ENCODE data around the gene SCARF2.
"Not testable (repeated sequence)": the region's sequence is repeated elsewhere in the genome, so short reads cannot be mapped to it uniquely, and the experiment has no call there.

The SCARF2 gene

GRCh38 chr22:20425566-20426258, 11.9 kb downstream of the SCARF2 start:
- no peak for DNase-seq

DNA sequence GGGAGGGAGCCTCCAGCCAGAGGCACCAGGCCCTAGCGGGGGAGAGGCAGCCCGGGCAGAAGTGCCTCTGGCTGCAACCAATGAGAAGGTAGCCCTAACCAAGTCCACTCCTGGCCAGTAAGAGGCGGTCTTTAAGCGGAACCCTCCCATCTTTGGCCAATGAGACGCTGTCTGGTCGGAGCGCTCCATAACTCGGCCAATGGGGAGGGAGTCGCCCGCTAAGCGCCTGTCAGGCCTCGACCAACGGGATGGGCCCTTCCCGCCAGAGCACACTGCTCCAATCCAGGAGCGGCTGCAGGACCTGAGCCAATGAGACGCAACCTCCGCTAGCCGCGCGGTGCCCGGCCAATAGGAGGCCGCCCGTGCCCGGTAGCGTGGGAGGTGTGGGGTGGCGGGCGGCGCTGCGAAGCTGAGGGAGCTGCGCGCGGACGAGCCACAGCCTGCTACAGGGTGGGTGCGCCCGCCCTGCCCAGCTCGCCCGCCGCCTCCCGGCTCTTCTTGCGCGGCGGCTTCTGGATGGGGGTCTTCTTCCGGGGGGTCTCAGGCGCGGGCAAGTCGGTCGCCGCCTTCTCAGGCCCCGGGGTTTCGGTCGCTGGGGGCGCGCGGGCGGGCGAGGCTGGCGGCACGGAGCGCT, 12.6 kb downstream of the SCARF2 start:
- DNase-seq = no peak

DNA sequence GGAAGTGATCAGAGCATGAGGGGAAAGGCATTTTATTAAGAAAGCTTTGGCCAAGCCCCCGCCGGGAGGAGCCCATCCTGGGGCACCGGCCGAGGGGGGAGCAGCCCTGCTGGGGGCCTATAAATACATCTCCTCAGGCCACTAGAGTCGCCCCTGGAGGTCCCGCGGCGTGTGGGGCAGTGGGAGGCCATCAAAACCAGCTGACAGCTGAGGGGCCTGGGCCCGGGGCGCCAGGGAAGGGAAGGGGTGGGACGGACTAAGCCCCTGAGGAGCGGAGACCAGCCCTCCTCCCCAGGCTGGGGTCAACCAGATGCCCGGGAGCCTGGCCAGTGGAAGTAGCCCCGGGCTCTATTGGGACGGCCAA, 13.1 kb downstream of the SCARF2 start:
- DNase-seq = no peak

DNA sequence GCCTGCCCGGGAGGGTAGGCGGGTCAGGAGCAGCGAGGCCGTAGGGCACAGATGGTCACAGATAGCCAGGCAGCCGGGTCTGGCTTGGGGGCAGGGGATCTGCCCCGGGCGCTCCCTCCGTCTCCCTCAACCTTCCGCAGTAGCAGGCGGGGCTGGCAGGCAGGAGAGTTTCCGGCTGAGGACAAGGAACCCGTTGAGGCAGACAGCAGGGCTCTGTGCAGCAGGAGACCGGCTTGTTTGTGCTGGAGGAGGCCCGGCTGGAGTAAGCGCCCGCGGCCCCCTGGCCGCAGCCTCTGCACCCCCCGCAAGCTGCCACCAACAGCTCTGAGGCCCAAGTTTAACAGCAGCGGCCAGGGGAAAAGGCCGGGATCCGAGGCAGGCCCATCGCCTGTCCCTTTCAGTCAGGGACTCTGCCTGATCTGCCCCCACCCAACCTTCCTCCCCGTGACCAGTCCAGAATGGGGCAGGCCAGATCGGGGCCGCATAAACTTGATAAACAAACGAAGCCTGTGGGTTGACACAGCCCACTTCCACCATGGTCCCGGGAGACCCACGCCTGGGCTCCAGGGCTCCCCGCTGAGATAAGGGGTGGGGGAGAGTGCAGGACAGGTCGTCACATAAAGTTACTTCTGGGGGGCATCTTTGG, 13.6 kb downstream of the SCARF2 start:
- DNase-seq = no peak

DNA sequence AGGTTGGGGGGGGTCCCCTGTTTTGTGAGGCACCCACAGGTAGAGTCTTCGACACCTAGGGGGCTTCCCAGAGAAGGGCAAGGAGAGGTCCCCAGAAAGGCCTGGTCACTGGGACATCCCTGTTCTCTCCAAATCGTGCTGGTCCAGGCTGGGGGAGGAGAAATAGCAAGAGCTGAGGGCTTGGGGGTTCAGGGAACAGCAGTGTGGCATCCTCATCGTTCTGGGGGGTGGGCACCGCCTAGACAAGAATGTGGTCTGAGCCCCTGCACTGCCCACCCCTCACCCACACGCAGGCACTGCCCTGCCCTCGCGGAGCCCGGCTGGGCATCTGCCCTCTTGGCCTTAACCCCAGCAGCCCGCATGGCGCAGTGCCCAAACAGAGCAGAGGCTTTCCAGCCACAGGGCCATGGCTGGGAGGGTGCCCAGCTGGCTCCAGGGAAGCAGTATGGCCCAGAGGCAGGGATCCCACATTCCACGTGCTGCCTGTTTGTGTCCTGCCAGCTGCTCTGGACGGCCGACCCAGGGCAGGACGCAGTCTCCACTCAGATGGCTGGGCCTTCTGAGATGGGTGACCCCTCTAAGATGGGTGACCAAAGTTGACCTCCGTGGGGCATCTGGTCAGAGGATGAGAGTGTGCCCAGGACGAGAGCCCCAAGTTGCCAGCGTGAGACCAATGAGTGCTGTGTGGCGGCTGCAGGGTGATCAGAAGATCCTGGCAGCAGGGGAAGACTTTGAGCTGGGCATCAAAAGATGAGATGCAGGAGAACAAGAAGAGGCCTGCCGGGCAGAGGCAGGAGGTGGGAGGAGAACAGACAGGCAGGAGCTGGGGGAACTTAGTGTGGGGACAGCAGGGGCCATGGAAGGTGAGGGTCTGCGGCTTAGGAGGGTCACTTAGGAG, 14.4 kb downstream of the SCARF2 start:
- no peak for DNase-seq

DNA sequence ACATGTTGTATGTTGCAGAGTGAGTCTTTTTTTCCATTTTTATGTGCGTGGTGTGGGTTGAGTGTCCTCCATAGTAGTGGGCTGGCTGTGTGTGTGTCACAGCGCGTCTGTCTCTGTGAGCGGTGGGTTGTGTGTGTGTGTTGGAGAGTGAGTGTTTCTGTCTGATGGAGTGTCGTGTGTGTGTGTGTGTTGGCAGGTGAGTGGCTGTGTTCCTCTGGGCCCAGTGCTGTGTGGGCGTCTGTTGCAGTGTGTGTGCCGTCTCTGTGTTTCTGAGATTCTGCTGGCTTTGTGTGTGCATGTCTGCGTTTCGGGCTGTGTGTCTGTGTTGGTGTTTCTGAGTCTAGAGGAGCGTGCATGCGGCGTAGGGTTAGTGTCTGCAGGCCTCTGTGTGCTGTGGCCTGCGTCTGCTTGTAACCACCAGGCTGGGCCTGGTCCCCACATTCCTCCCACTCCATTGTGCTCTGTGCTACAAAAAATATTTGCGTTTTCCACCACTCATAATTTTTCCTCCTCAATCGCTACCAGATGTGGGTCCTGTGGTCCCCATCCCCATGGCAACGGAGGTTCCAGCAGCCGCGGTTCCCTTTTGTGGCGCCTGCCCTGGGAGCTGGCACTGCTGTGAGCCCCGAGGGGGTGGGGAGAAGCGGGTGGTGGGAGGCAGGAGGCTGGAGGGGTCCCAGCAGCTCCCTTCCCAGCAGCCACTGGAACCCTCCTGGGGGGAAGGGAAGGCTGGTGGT, 15.2 kb downstream of the SCARF2 start:
- DNase-seq = no peak

DNA sequence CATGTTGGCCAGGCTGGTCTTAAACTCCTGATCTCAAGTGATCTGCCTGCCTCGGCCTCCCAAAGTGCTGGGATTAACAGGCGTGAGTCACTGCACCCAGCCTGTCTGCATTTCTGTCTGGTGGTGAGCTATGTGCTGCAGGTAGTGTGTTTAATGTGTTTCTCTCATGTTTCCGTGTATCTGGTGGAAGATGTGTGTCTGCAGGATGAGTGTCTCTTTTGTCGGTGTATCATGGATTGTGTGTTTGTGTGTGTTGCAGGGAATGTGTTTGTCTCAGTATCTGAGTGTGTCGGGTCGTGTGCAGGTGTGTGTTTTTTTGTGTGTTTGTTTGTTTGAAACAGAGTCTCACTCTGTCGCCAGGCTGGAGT, 16.1 kb downstream of the SCARF2 start:
- no peak for DNase-seq

DNA sequence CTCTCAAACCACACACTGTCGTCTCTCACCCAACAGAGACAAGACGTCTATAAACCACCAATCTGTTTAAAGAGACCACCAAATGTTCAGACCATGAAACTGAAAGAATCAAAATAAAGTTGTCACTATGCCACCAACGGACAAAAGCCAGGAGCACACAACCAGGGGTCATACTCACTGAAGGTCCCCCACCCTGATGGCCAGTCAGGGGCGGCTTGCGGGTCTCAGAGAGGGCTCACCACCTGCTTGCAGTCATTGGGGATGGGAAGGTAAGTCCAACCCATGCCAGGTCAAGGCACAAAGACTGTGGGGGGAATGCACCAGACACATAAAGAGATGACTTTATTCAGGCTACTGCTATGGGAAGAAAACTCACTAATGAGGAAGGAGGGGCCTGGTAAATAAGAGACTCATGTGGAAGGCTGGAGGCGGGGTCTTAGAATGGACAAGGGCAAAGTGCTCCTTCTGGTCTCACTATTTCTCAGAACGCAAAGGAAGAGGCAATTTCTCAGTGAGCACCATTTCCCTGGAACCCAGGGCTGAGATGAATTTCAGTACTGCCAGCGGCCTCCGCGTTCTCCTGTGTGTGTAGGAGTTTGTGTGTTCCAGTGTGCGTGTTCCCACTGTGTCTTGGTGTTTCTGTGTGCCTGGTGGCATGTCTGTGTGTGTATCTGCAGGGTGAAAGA, 17.3 kb downstream of the SCARF2 start:
- DNase-seq = no peak

- no peak for DNase-seq
Observed at GRCh38 chr22:20419664-20419951, 18.0 kb downstream of the SCARF2 start.

DNA sequence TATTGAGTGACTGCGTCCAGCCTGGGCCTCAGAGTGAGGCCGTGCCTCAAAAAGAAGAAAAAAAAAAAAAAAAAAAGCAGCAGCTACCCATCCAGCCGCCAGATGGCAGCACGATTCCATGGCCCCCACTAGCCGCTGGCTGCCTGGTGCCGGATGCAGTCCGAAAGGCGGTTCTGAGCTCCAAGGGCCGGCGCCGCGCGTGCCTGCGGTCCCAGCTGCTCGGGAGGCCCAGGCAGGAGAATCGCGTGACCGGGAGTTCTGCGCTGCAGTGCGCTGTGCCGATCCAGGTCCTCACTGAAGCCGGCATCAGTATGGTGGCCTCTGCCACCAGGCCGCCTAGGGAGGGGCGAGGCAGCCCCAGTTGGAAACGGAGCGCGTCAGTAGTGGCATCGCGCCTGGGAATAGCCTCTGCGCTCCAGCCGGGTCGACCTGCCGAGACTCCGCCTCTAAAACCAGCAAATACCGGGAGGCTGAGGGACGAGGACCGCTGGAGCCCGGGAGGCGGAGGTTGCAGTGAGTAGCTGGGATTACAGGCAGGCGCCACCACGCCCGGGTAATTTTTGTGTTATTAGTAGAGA, 19.3 kb downstream of the SCARF2 start:
- DNase-seq = peak; percentile 70

GRCh38 chr22:20415699-20416098, 21.9 kb downstream of the SCARF2 start:
- not testable (repeated sequence) for DNase-seq

DNA sequence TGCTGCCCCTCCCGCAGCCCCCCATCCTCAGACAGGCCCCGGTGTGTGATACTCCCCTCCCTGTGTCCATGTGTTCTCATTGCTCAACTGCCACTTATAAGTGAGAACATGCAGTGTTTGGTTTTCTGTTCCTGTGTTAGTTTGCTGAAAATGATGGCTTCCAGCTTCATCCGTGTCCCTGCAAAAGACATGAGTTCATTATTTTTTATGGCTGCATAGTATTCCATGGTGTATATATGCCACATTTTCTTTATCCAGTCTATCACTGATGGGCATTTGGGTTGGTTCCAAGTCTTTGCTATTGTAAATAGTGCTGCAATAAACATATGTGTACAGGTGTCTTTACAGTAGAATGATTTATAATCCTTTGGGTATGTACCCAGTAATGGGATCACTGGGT, 22.4 kb downstream of the SCARF2 start:
- DNase-seq = not testable (repeated sequence)

DNA sequence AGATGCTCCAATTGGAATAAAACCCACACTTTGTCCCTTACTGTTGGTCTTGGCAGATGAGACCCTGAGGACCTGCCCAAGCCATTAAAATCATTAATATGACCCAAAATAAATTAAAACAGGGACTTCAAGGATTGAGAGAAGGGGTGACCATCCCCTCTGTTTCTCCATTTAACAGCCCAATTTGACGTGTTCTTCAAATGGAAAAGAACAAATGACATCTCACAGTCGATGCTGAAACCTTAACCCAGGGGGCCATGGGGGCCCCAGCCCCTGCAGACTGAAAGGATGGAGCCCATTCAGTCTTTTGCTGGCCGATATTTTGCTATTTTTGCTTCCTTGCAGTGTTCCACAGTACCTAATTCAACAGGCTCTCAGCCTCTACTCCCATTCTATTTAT, 23.2 kb downstream of the SCARF2 start:
- DNase-seq = no peak

DNA sequence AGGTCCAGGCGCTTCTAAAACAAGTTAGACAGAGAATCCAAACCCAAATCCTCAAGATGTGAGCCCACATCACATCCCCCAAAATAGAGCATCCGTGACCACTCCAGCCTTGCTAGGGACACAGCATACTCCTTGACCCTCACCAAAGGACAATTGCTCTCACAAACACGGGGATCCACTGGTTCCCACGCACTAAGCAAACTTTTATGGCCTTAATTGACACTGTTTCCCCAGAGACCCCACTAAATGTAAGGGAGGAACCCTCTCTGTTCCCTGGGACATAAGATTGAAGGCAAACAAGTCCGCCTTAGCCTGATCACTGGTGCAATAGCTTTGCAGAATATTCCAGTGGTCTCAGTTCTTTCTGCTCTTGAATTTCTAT, 23.6 kb downstream of the SCARF2 start:
- DNase-seq = no peak

DNA sequence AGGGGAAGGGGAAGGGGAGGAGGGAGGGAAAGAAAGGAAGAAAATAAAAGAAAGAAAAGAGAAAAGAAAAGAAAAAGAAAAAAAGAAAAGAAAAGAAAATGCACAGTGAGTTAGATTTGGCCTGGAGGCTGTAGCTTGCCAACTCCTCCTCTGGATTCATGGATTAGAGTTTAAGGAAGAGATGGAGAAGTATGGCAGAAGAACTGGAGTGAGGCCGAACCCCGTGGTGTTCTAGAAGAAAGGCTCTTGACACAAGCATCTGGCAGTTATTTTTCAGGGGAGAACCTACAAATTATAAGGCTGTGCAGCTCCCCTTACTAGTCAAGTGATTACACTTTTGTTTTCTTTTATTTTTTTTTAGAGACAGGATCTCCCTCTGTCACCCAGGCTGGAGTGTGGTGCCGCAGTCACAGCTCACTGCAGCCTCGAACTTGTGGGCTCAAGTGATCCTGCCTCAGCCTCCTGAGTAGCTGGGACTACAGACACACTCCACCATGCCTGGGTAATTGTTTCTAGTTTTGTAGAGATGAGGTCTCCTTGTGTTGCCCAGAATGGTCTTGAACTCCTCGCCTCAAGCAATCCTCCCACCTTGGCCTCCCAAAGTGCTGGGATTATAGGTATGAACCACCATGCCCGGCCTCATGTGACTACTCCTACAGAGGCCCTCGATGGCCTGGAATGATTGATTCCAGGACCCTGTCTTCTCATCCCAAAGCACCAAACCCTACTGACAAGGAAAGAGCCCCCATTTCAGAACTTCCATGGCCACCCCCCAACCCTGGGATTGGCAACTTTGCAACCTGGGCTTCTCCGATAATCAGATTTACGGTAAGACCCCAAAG, 24.2 kb downstream of the SCARF2 start:
- DNase-seq = no peak

DNA sequence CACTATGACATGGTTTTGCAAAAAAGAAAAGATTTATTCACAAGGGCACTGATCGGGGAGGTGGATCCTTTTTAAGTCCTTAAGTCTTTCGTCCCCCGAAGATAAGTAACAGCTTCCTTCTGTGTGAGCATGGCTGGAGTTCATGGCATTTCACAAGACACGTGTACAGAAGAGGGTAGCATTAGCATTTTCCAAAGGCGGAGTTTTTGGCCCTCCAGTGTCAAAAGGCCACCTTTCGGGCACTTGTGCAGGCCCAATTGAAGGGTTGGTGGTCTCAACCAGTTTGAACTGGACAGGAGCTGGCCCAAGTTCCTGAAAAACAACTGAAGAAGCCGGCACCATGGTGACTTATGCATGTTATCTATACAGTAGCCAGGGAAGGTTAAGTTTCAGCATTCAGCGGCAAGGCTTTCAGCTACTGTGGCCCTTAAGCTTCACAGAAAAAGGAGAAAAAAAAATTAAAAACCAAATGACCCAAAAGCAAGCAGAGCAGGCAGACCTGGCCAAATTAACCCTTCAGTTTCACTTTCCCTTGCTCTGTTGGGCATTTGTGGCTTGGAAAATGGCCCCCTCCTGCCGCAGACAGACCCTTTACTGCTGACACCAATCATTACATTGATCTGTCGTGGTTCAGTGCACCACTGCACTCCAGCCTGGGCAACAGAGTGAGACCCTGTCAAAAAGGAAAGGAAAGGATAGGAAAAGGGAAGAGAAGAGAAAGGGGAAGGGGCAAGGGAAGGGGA, 25.0 kb downstream of the SCARF2 start:
- no peak for DNase-seq

- not testable (repeated sequence) for DNase-seq
Observed at GRCh38 chr22:20409385-20409784, 28.2 kb downstream of the SCARF2 start.

DNA sequence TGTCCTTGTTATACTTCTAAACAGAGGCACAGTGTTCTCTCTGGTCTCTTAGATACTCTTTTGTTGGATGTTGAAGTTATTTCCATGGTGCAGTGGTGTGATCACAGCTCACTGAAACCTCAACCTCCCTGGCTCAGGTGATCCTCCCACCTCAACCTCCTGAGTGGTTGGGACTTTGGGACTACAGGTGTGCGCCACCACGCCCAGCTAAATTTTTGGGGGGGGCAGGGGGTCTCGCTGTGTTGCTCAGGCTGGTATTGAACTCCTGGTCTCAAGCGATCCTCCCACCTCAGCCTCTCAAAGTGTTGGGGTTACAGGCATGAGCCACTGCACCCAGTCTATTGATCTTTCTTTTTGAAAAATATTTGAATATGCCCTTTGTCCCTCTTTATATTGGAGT, 28.7 kb downstream of the SCARF2 start:
- no peak for DNase-seq

GRCh38 chr22:20407829-20408228, 29.8 kb downstream of the SCARF2 start:
- DNase-seq = no peak

DNA sequence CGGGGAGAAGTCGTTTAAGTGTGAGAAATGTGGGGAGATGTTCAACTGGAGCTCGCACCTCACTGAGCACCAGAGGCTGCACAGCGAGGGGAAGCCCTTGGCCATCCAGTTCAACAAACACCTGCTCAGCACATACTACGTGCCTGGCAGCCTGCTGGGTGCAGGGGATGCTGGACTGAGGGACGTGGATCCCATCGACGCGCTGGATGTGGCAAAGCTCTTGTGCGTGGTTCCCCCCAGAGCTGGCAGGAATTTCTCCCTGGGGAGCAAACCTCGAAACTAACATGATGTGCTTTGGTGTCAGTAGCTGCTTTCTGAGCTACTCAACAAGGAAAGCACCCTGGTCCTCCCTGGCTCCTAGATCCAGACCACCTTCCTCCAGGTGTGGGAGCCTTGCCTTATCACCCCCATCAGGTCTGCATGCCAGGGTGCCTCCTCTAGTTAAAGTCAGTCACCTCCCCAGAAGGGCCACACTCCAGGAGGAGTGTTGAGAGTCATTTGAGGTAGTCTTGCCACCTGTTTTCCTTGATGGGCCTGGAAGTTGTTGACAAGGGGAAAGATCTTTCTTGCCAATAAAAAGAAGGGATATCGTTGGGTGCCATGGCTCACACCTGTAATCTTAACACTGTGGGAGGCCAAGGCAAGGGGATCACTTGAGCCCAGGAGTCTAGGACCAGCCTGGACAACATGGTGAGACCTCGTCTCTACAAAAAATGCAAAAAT, 30.8 kb downstream of the SCARF2 start:
- DNase-seq = no peak
